Gastroesophageal sphincter (tissue), 4 donors: ENCODE measurements around the gene RERE. TPM values are rescaled to one million over a fixed set of nuclear protein-coding genes. Genes with fewer than 3 reads are reported as not detected.
"Not testable (repeated sequence)": the region's sequence is repeated elsewhere in the genome, so short reads cannot be mapped to it uniquely, and the experiment has no call there.

Experiments used
- ATAC-seq: fragments of 150-250 bp; one replicate; pipeline ENCODE4 v1.9.1; 2016; ENCODE audit warnings: mild to moderate bottlenecking, moderate library complexity
- H3K27ac ChIP-seq, 4 donors: fragments of 200-600 bp; sonication (generic) in 3 of 4; 1 replicate in 3 of 4; 2 replicates in 1 of 4; pipeline ENCODE4 v1.5.1; 2016 to 2019
- H3K27me3 ChIP-seq: fragments of 200-600 bp; sonication (generic); one replicate; pipeline ENCODE4 v1.5.1; 2019
- H3K36me3 ChIP-seq, 2 donors: fragments of 200-600 bp; sonication (generic); one replicate each; pipeline ENCODE4 v1.5.1; 2019; ENCODE audit warnings: control low read depth in 1 of 2
- H3K4me1 ChIP-seq, 3 donors: fragments of 200-600 bp; sonication (generic); 1 replicate in 2 of 3; 2 replicates in 1 of 3; pipeline ENCODE4 v1.5.1; 2016 to 2019; ENCODE audit warnings: control low read depth in 2 of 3
- H3K4me3 ChIP-seq, 2 donors: fragments of 200-600 bp; sonication (generic); one replicate each; pipeline ENCODE4 v1.5.1; 2019; ENCODE audit warnings: mild to moderate bottlenecking in 1 of 2, moderate library complexity in 1 of 2
- H3K9me3 ChIP-seq, 3 donors: fragments of 200-600 bp; sonication (generic); one replicate each; pipeline ENCODE4 v1.5.1; 2017 to 2019; ENCODE audit warnings: control low read depth in 2 of 3
- EP300 ChIP-seq: sonication (generic); formaldehyde crosslinking; IDR thresholded peaks from one replicate; pipeline ENCODE4 v1.6.1; 2017; ENCODE audit warnings: antibody characterized with exemption, mild to moderate bottlenecking
- POLR2A ChIP-seq, 2 donors: fragments of 450-650 bp; IDR thresholded peaks; one replicate each; pipeline ENCODE4 v1.6.1; 2017; ENCODE audit warnings: antibody characterized with exemption in 2 of 2, mild to moderate bottlenecking in 2 of 2, moderate library complexity in 1 of 2
- POLR2AphosphoS5 ChIP-seq: sonication (generic); formaldehyde crosslinking; IDR thresholded peaks from one replicate; pipeline ENCODE4 v1.6.1; 2017; ENCODE audit warnings: antibody characterized with exemption
- WGBS, 2 donors: methylation state at CpG; one replicate each; pipeline ENCODE4 v1.1.5; 2018; ENCODE audit warnings: low coverage in 1 of 2; 5-methylcytosine and 5-hydroxymethylcytosine counted together
- total RNA-seq, 4 donors: library from RNA; depleted of rRNA; stranded (reverse); fragments of >200 nt; gene quantifications; one replicate each; pipeline ENCODE4 v1.1.0, GENCODE V29; 2016
- TF ChIP-seq, protein P1 (sequence below), 4 experiments: fragments of 200-600 bp in 2 of 4; fragments of 450-650 bp in 2 of 4; sonication (generic) in 1 of 4; IDR thresholded peaks; one replicate each; pipeline ENCODE4 v1.5.1; 2017 to 2019; ENCODE audit warnings: antibody characterized with exemption in 4 of 4, mild to moderate bottlenecking in 2 of 4, moderate library complexity in 2 of 4

Gene RERE
- total RNA-seq, 4 donors from 2014 or later: 112 to 212 (median 139) TPM

DNA sequence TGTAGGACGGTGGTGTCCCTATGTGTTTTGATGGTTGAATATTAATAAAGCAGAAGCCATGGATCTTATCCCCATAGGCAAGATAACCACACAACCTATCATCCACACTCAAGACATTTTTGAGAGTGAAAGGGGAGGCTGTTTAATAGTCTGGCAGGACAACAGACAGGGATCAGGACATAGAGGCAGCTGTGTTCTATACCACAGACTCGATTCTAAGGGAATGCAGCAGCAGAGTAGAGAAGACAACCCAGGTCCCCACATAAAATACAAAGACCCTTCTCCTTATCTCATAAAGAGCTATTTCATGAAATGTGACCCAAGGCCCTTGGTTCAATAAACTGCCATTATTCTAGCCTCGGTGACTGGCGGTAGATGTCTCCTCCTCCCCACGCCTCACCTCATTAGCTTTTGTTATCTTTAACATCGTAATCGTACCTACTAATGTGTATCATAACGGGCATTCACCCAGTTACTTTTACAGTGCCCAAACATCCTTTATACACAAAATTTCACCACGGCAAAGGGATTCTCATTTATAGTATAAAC, 196.3 kb downstream of the RERE start:
- not testable (repeated sequence) for H3K27ac ChIP-seq, H3K27me3 ChIP-seq, H3K9me3 ChIP-seq, H3K36me3 ChIP-seq, ATAC-seq, H3K4me3 ChIP-seq
- 83 to 84% methylated on average over 9 of the region's 9 CpGs for WGBS, 2 donors
- H3K4me1 ChIP-seq: peaks cover 0 to 27% (median 2%) of the 10 kb centered on the region in 3 donors

DNA sequence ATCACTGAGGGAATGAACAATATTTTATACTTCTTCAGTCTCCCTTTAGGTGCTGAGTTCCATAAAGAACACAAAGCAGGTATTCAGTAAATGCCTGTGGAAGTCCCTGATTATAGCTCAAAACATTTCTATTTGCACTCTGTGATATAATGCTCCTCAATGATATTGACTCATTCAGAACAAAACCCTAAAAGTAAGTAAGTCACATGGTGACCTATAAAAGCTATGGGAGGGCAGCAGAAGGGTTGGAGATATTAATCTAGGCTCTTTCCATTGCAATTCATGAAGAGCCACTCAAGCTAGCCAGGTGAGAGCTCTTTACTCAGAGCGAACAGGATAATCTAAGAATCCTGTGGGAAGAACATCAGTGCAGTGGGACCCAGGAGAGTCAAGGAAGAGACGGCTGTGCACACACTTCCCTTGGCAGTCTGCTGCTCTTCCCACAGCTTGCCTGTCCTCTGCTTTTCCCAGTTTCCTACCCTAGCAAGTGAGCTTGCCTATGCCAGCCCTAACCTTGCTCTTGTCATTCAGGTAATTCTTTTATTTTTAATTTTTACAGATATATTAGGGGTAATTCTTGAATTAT, 197.4 kb downstream of the RERE start:
- H3K36me3 ChIP-seq, H3K9me3 ChIP-seq, H3K4me3 ChIP-seq, H3K27me3 ChIP-seq, H3K27ac ChIP-seq, ATAC-seq: not testable (repeated sequence)
- peaks cover 0 to 27% (median 2%) of the 10 kb centered on the region in 3 donors for H3K4me1 ChIP-seq
- WGBS, 2 donors: 67 to 69% methylated on average over 1 to 2 of the region's 2 CpGs

GRCh38 chr1:8619419-8619818, 198.0 kb downstream of the RERE start:
- not testable (repeated sequence) for H3K4me3 ChIP-seq, H3K27me3 ChIP-seq, ATAC-seq, H3K9me3 ChIP-seq, H3K36me3 ChIP-seq, H3K27ac ChIP-seq
- WGBS, 2 donors: 49 to 69% methylated on average over 2 of the region's 2 CpGs
- peaks cover 0 to 27% (median 2%) of the 10 kb centered on the region in 3 donors for H3K4me1 ChIP-seq

DNA sequence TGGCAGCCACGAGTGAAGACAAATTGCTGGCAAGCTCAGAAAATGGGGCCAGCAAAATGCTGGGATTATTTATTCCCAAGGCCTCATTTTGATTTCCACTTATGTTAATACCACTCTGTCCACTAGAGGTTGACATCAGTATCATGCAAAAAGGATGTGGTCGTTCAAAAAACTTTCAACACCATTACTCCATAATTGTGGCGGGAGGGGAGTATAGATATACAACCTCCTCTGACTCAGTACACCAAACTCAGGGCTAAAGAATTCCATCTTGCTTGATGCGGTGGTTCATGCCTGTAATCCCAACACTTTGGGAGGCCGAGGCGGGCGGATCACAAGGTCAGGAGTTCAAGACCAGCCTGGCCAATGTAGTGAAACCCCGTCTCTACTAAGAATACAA, 200.6 kb downstream of the RERE start:
- 83 to 86% methylated on average over 2 to 3 of the region's 8 CpGs for WGBS, 2 donors

GRCh38 chr1:8611634-8612515, 205.6 kb downstream of the RERE start:
- 50 to 51% methylated on average over 3 of the region's 3 CpGs for WGBS, 2 donors
- not testable (repeated sequence) for ATAC-seq
- H3K4me1 ChIP-seq: peaks cover 0 to 17% (median 0%) of the 10 kb centered on the region in 3 donors

More for the DNA sequence above, 200.6 kb downstream of the RERE start:
- not testable (repeated sequence) for H3K4me3 ChIP-seq, ATAC-seq, H3K9me3 ChIP-seq, H3K27me3 ChIP-seq, H3K36me3 ChIP-seq, H3K27ac ChIP-seq
- peaks cover 0 to 29% (median 2%) of the 10 kb centered on the region in 3 donors for H3K4me1 ChIP-seq

DNA sequence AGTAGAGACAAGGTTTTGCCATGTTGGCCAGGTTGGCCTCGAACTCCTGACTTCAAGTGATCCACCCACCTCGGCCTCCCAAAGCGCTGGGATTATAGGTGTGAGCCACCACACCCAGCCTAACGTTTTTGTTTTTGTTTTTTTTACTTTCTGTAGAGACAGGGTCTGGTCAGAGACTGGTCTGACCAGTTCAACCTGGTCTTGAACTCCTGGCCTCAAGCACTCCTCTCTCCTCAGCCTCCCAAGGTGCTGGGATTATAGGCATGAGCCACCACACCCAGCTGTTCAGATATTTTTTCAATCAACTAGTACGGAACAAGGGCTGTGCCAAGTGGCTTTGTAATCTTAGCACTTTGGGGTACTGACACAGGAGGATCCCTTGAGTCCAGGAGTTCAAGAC, 209.5 kb downstream of the RERE start:
- WGBS, 2 donors: 94 to 100% methylated on average over 3 of the region's 5 CpGs
- H3K9me3 ChIP-seq: no peaks in the 10 kb centered on the region
- peaks cover 0 to 25% (median 0%) of the 10 kb centered on the region in 3 donors for H3K4me1 ChIP-seq
- ATAC-seq: no peak
- TF ChIP-seq, protein P1, sequence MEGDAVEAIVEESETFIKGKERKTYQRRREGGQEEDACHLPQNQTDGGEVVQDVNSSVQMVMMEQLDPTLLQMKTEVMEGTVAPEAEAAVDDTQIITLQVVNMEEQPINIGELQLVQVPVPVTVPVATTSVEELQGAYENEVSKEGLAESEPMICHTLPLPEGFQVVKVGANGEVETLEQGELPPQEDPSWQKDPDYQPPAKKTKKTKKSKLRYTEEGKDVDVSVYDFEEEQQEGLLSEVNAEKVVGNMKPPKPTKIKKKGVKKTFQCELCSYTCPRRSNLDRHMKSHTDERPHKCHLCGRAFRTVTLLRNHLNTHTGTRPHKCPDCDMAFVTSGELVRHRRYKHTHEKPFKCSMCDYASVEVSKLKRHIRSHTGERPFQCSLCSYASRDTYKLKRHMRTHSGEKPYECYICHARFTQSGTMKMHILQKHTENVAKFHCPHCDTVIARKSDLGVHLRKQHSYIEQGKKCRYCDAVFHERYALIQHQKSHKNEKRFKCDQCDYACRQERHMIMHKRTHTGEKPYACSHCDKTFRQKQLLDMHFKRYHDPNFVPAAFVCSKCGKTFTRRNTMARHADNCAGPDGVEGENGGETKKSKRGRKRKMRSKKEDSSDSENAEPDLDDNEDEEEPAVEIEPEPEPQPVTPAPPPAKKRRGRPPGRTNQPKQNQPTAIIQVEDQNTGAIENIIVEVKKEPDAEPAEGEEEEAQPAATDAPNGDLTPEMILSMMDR (IDR thresholded peaks at IDR 0.05): no peak
- TF ChIP-seq POLR2A (IDR thresholded peaks at IDR 0.05) (no peak), POLR2AphosphoS5 (no peak), EP300 (no peak)
- H3K36me3 ChIP-seq: no peaks in the 10 kb centered on the region
- no peak overlapping the region for H3K27ac ChIP-seq
- H3K4me3 ChIP-seq: no peak overlapping the region
- no peaks in the 10 kb centered on the region for H3K27me3 ChIP-seq

More at GRCh38 chr1:8611634-8612515, 205.6 kb downstream of the RERE start:
- H3K9me3 ChIP-seq, H3K27ac ChIP-seq, H3K4me3 ChIP-seq, H3K36me3 ChIP-seq, H3K27me3 ChIP-seq: not testable (repeated sequence)

GRCh38 chr1:8604041-8604945, 213.1 kb downstream of the RERE start:
- TF ChIP-seq EP300 (no peak), POLR2AphosphoS5 (no peak), POLR2A (IDR thresholded peaks at IDR 0.05) (no peak)
- TF ChIP-seq, protein P1 (IDR thresholded peaks at IDR 0.05): no peak
- H3K9me3 ChIP-seq: no peaks in the 10 kb centered on the region
- peaks cover 0 to 22% (median 0%) of the 10 kb centered on the region in 3 donors for H3K4me1 ChIP-seq
- no peak overlapping the region for H3K4me3 ChIP-seq
- no peak for ATAC-seq
- no peaks in the 10 kb centered on the region for H3K27me3 ChIP-seq
- no peak overlapping the region for H3K27ac ChIP-seq
- 62 to 68% methylated on average over 6 to 7 of the region's 7 CpGs for WGBS, 2 donors
- H3K36me3 ChIP-seq: no peaks in the 10 kb centered on the region
